HepG2 (cell line): Measurements from ENCODE around the gene OR8B4. TPM values are rescaled to one million over a fixed set of nuclear protein-coding genes. Genes with fewer than 3 reads are reported as not detected.

Experiments used
- ATAC-seq: fragments of 200-7000 bp; cut with Tn5 transposase; 3 replicates; pipeline ENCODE4 v1.9.1; 2020; ENCODE audit warnings: mild to moderate bottlenecking, moderate library complexity
- Bru-seq: library from RNA; stranded (reverse); fragments of 400-500 nt; gene quantifications from one replicate; lab custom pipeline; 2021; lab: Mats Ljungman, UMichigan
- BruChase-seq, 2 experiments: library from RNA; stranded (reverse); fragments of 400-500 nt; gene quantifications; one replicate each; lab custom pipeline; 2021; lab: Mats Ljungman, UMichigan
- BruUV-seq: library from RNA; stranded (reverse); fragments of 400-500 nt; replicated peaks from 2 replicates; lab custom pipeline; 2021; lab: Mats Ljungman, UMichigan
- CTCF ChIA-PET: fragments of 300-600 bp; formaldehyde crosslinking; extraction: SDS; loops from one replicate; lab custom pipeline; 2021; ENCODE audit warnings: low total read pairs, inconsistent platforms, low intra/inter-chr PET ratio; lab: Yijun Ruan, JAX
- POLR2A ChIA-PET: fragments of 350-600 bp; sonication (Branson Sonifier 250); formaldehyde crosslinking; loops from one replicate; lab custom pipeline; 2020; ENCODE audit warnings: antibody characterized with exemption, inconsistent platforms; lab: Yijun Ruan, JAX
- DNase-seq: peaks from one replicate; pipeline ENCODE4 v3.0.0-alpha.2; 2015; ENCODE audit warnings: low spot score
- FAIRE-seq: peaks from 3 replicates; lab custom pipeline; 2011; peaks lifted over from hg19 to GRCh38; lab: Jason Lieb, UNC
- H2AFZ ChIP-seq: one replicate; pipeline ENCODE4 v1.6.1; 2011; ENCODE audit warnings: low read length, inconsistent platforms
- H3K27ac ChIP-seq: fragments of 300-600 bp; 3 replicates; pipeline ENCODE4 v1.8.0; 2011; ENCODE audit warnings: mixed run types, mild to moderate bottlenecking, mixed read lengths, low read length, inconsistent platforms; ENCODE audit not compliant: insufficient read depth; ENCODE audit errors: extremely low read length
- H3K27me3 ChIP-seq, 2 experiments: fragments of 200-600 bp in 1 of 2; 2 replicates in 1 of 2; 3 replicates in 1 of 2; pipeline versions ENCODE4 v1.6.0 to v1.8.0; 2011; ENCODE audit warnings: low read length in 2 of 2, mild to moderate bottlenecking in 2 of 2, moderate library complexity in 2 of 2, inconsistent platforms in 1 of 2; ENCODE audit not compliant: insufficient read depth in 2 of 2, control insufficient read depth in 1 of 2
- H3K36me3 ChIP-seq, 2 experiments: fragments of 200-600 bp in 1 of 2; replicated peaks in 1 of 2; 2 replicates in 1 of 2; 3 replicates in 1 of 2; pipeline versions ENCODE4 v1.5.1 to v1.8.0; 2011; ENCODE audit warnings: low read length in 2 of 2, inconsistent platforms in 1 of 2; ENCODE audit not compliant: insufficient read depth in 2 of 2, control insufficient read depth in 1 of 2
- H3K4me1 ChIP-seq: 2 replicates; pipeline ENCODE4 v1.5.1; 2012; ENCODE audit warnings: low read length, inconsistent platforms; ENCODE audit not compliant: insufficient read depth
- H3K4me2 ChIP-seq: 2 replicates; pipeline ENCODE4 v1.6.0; 2011; ENCODE audit warnings: low read depth, low read length, inconsistent platforms
- H3K4me3 ChIP-seq, 3 experiments: fragments of 200-600 bp in 1 of 3; sonication (generic), shearing (Covaris generic) in 1 of 3; replicated peaks in 1 of 3; 2 replicates each; pipeline ENCODE4 v1.5.1; 2011 to 2016; ENCODE audit warnings: low read length in 3 of 3, inconsistent platforms in 2 of 3, low read depth in 2 of 3, mild to moderate bottlenecking in 2 of 3, control low read depth in 1 of 3, mixed read lengths in 1 of 3; ENCODE audit not compliant: insufficient read depth in 1 of 3
- H3K79me2 ChIP-seq: one replicate; pipeline ENCODE4 v1.6.1; 2011; ENCODE audit warnings: low read length, inconsistent platforms; ENCODE audit not compliant: insufficient read depth
- H3K9ac ChIP-seq: 2 replicates; pipeline ENCODE4 v1.6.0; 2011; ENCODE audit warnings: mild to moderate bottlenecking, low read depth, low read length, inconsistent platforms; ENCODE audit not compliant: insufficient read depth
- H3K9me3 ChIP-seq: 2 replicates; pipeline ENCODE4 v1.5.1; 2012; ENCODE audit warnings: mild to moderate bottlenecking, low read length
- H4K20me1 ChIP-seq: 2 replicates; pipeline ENCODE4 v1.6.0; 2011; ENCODE audit warnings: inconsistent platforms, mild to moderate bottlenecking, low read length, moderate library complexity; ENCODE audit not compliant: insufficient read depth
- MAFF ChIP-seq: IDR thresholded peaks from 2 replicates; pipeline ENCODE4 v1.6.1; 2011; ENCODE audit warnings: low read depth, low read length, improper control_type of control experiment
- MAFK ChIP-seq, 2 experiments: IDR thresholded peaks in 1 of 2; conservative IDR thresholded peaks in 1 of 2; 2 replicates each; pipeline ENCODE4 v1.6.1; 2011; ENCODE audit warnings: improper control_type of control experiment in 2 of 2, low read length in 2 of 2
- NFE2L2 ChIP-seq: fragments of 150-350 bp; IDR thresholded peaks from 2 replicates; pipeline ENCODE4 v1.6.1; 2014; ENCODE audit warnings: low read length
- ZBTB40 ChIP-seq, 2 experiments: fragments of 450-650 bp in 1 of 2; sonication (generic) in 1 of 2; formaldehyde crosslinking in 1 of 2; IDR thresholded peaks; 2 replicates each; pipeline versions ENCODE4 v1.6.1 to v1.8.0; 2016 to 2022; ENCODE audit warnings: antibody characterized with exemption in 1 of 2, mild to moderate bottlenecking in 1 of 2, missing genetic modification reagents in 1 of 2
- ZBTB7B ChIP-seq: sonication (generic); formaldehyde crosslinking; IDR thresholded peaks from 2 replicates; pipeline ENCODE4 v1.4.0; 2020; ENCODE audit warnings: missing genetic modification reagents
- ZSCAN5A ChIP-seq: sonication (generic); formaldehyde crosslinking; IDR thresholded peaks from 2 replicates; pipeline ENCODE4 v1.8.0; 2022; ENCODE audit warnings: mild to moderate bottlenecking, missing genetic modification reagents, borderline replicate concordance
- WGBS: methylation state at CpG from one replicate; pipeline ENCODE4 v1.1.6; 2017; ENCODE audit warnings: low lambda C conversion rate; 5-methylcytosine and 5-hydroxymethylcytosine counted together
- in situ Hi-C: cut with HindIII; loops from 2 replicates; pipeline ENCODE4 v1.10.0; 2017; ENCODE audit warnings: low pct_unique_long_range_greater_than_20kb; ENCODE audit not compliant: extremely low pct_ligation_motif_present
- intact Hi-C: fragments of 100-400 bp; cut with micrococcal nuclease; formaldehyde crosslinking; loops from one replicate; pipeline ENCODE4 v1.10.0; 2022; ENCODE audit not compliant: unreplicated experiment
- long read RNA-seq, 2 experiments: library from RNA in 1 of 2; library from polyadenylated mRNA in 1 of 2; stranded (forward) in 1 of 2; unstranded in 1 of 2; transcript quantifications; one replicate each; pipeline ENCODE4 v2.0.0, GENCODE V29; 2019 to 2022
- polyA minus RNA-seq, 3 experiments: library from RNA; depleted of rRNA, polyadenylated mRNA; stranded (reverse); fragments of >200 nt; gene quantifications; 2 replicates each; pipeline ENCODE4 v1.2.3, GENCODE V29; 2011; ENCODE audit warnings: low replicate concordance in 1 of 3
- polyA plus RNA-seq, 8 experiments: library from polyadenylated mRNA; depleted of rRNA in 3 of 8; stranded (reverse) in 7 of 8; unstranded in 1 of 8; fragments of >200 nt; fragmentation: Illumina TruSeq in 4 of 8; extraction: Trizol in 4 of 8; gene quantifications; 2 replicates each; pipeline versions ENCODE4 v1.2.1 to v1.2.3, GENCODE V29; 2011 to 2016; ENCODE audit warnings: low read depth in 4 of 8, missing spikeins in 1 of 8, mixed read lengths in 1 of 8; ENCODE audit not compliant: insufficient read depth in 1 of 8
- total RNA-seq, 5 experiments: library from RNA; depleted of rRNA; stranded (reverse); fragments of >200 nt; fragmentation: Illumina TruSeq; extraction: Trizol; gene quantifications; 2 replicates each; pipeline ENCODE4 v1.2.3, GENCODE V29; 2016; ENCODE audit warnings: low read depth in 1 of 5

OR8B4 gene
- total RNA-seq (2016; rRNA removed; fragmentation: Illumina TruSeq; extraction: Trizol) (not detected in 2 replicates), polyA plus RNA-seq (2011; rRNA removed) (not detected in 2 replicates), polyA minus RNA-seq (2011; rRNA and poly(A)+ RNA removed; ENCODE audit: low replicate concordance) (not detected in 2 replicates), Bru-seq, nascent RNA (not detected), BruChase-seq, experiment 1, labeled RNA remaining after a 6-hour chase (not detected), BruChase-seq, experiment 2, labeled RNA remaining after a 2-hour chase (not detected)
- total RNA-seq (2016; cell fraction: cytosol; rRNA removed; fragmentation: Illumina TruSeq; extraction: Trizol; ENCODE audit: low read depth), result not detected in 2 replicates
- not detected in 2 replicates for total RNA-seq (2016; cell fraction: insoluble cytoplasmic fraction; rRNA removed; fragmentation: Illumina TruSeq; extraction: Trizol)
- not detected in 2 replicates for total RNA-seq (2016; cell fraction: membrane; rRNA removed; fragmentation: Illumina TruSeq; extraction: Trizol)
- not detected in 2 replicates for total RNA-seq (2016; cell fraction: nucleus; rRNA removed; fragmentation: Illumina TruSeq; extraction: Trizol)
- polyA plus RNA-seq (2011; cell fraction: cytosol; rRNA removed), result not detected in 2 replicates
- polyA plus RNA-seq (2011; cell fraction: nucleus; rRNA removed), result not detected in 2 replicates
- polyA plus RNA-seq (2012), result not detected in 2 replicates
- not detected in 2 replicates for polyA plus RNA-seq (2016; cell fraction: cytosol; fragmentation: Illumina TruSeq; extraction: Trizol; ENCODE audit: low read depth)
- polyA plus RNA-seq (2016; cell fraction: insoluble cytoplasmic fraction; fragmentation: Illumina TruSeq; extraction: Trizol; ENCODE audit: low read depth), result not detected in 2 replicates
- not detected in 2 replicates for polyA plus RNA-seq (2016; cell fraction: membrane; fragmentation: Illumina TruSeq; extraction: Trizol; ENCODE audit: low read depth)
- polyA plus RNA-seq (2016; cell fraction: nucleus; fragmentation: Illumina TruSeq; extraction: Trizol; ENCODE audit: insufficient read depth, low read depth), result not detected in 2 replicates
- polyA minus RNA-seq (2011; cell fraction: cytosol; rRNA and poly(A)+ RNA removed), result not detected in 2 replicates
- polyA minus RNA-seq (2011; cell fraction: nucleus; rRNA and poly(A)+ RNA removed), result not detected in 2 replicates
- long read RNA-seq, experiment 1, result 0 reads
- long read RNA-seq, experiment 2, result 0 reads

- in situ Hi-C loops, result no loop called here
- CTCF ChIA-PET, result no interaction called here
- ATAC-seq, result no peak
- Histone ChIP-seq H3K4me3 (no peak within 1 kb of the TSS), H3K27me3 (peaks cover 0 to 8% of the 10 kb centered on the region in 2 experiments; a peak in 3 of 5 replicates), H3K9me3 (no peaks in the 10 kb centered on the region), H3K27ac (no peak within 1 kb of the TSS), H3K9ac (no peak within 1 kb of the TSS), H2AFZ (no peak within 1 kb of the TSS), H4K20me1 (no peaks in the 10 kb centered on the region), H3K79me2 (no peaks in the 10 kb centered on the region), H3K4me2 (no peak within 1 kb of the TSS), H3K36me3 (no peaks in the 10 kb centered on the region), H3K4me1 (no peaks in the 10 kb centered on the region)
- intact Hi-C loops, result no loop called here
- POLR2A ChIA-PET, result no interaction called here
- 0% methylated on average over 2 of the region's 2 CpGs for WGBS
- BruUV-seq, result no TSS peak
- FAIRE-seq, result no peak
- no peak for DNase-seq
- peak; percentile 67 to 71 for TF ChIP-seq MAFK (conservative IDR thresholded peaks at IDR 0.05 in 1 of 2, IDR thresholded peaks at IDR 0.05 in 1 of 2; ENCODE audit: low read length in 2 of 2)
- TF ChIP-seq ZSCAN5A (CRISPR knock-in tag), result no peak
- TF ChIP-seq NFE2L2, result peak; percentile 82
- no peak for TF ChIP-seq ZBTB40 (IDR thresholded peaks at IDR 0.05)
- TF ChIP-seq ZBTB40 (CRISPR knock-in tag; IDR thresholded peaks at IDR 0.05), result no peak
- TF ChIP-seq ZBTB7B, result no peak
- TF ChIP-seq MAFF, result peak; percentile 58; the same call in 1 of the 2 replicates
Measured at GRCh38 chr11:124424384-124424921, at the start of gene OR8B4. Gene OR8B4, minus strand, starts transcription at chr11:124424871. Its CDS starts 0 bp downstream, at chr11:124424871.
